K562 (cell line): Measurements from ENCODE around the gene EHBP1. TPM values are rescaled to one million over a fixed set of nuclear protein-coding genes. Genes with fewer than 3 reads are reported as not detected.

Source experiments
- ATAC-seq: fragments of 200-7000 bp; cut with Tn5 transposase; 3 replicates; pipeline ENCODE4 v1.9.1; 2020; ENCODE audit warnings: moderate library complexity
- BruUV-seq: library from RNA; stranded (reverse); fragments of 400-500 nt; replicated peaks from 2 replicates; lab custom pipeline; 2021; lab: Mats Ljungman, UMichigan
- CTCF ChIA-PET: fragments of 300-600 bp; formaldehyde crosslinking; extraction: SDS; loops from one replicate; lab custom pipeline; 2021; ENCODE audit warnings: low intra/inter-chr PET ratio; lab: Yijun Ruan, JAX
- POLR2A ChIA-PET: fragments of 300-600, 350-650 bp; sonication (Branson Sonifier 250); formaldehyde crosslinking; extraction: SDS; loops from one replicate; lab custom pipeline; 2021; ENCODE audit warnings: antibody characterized with exemption, inconsistent platforms; lab: Yijun Ruan, JAX
- DNase-seq, 4 experiments: peaks; one replicate each; pipeline versions ENCODE4 v3.0.0 to v3.0.0-alpha.2; 2011 to 2018; ENCODE audit warnings: low spot score in 3 of 4, mixed read lengths in 3 of 4; ENCODE audit errors: extremely low read depth in 1 of 4
- FAIRE-seq: peaks from 2 replicates; lab custom pipeline; 2011; peaks lifted over from hg19 to GRCh38; lab: Jason Lieb, UNC
- H2AFZ ChIP-seq: 2 replicates; pipeline ENCODE4 v1.6.0; 2011; ENCODE audit warnings: low read depth, low read length, control low read depth, inconsistent platforms
- H3K27ac ChIP-seq: fragments of 200-600 bp; 3 replicates; pipeline ENCODE4 v1.8.0; 2011; ENCODE audit warnings: low read depth, mild to moderate bottlenecking, control low read depth, inconsistent platforms, low read length, moderate library complexity, mixed read lengths; ENCODE audit errors: extremely low read depth
- H3K27me3 ChIP-seq, 2 experiments: fragments of 300-600 bp in 1 of 2; 2 replicates in 1 of 2; 3 replicates in 1 of 2; pipeline versions ENCODE4 v1.6.0 to v1.8.0; 2011; ENCODE audit warnings: inconsistent platforms in 2 of 2, low read length in 2 of 2, mild to moderate bottlenecking in 1 of 2, mixed read lengths in 1 of 2, moderate library complexity in 1 of 2; ENCODE audit not compliant: control insufficient read depth in 2 of 2, insufficient read depth in 2 of 2
- H3K36me3 ChIP-seq: fragments of 300-600 bp; 3 replicates; pipeline ENCODE4 v1.8.0; 2011; ENCODE audit warnings: mild to moderate bottlenecking, low read length, inconsistent platforms; ENCODE audit not compliant: control insufficient read depth, insufficient read depth
- H3K4me1 ChIP-seq, 2 experiments: fragments of 200-600 bp in 1 of 2; replicated peaks in 1 of 2; 2 replicates in 1 of 2; 3 replicates in 1 of 2; pipeline versions ENCODE4 v1.5.1 to v1.8.0; 2011; ENCODE audit warnings: inconsistent platforms in 2 of 2, low read length in 2 of 2, mild to moderate bottlenecking in 1 of 2, mixed read lengths in 1 of 2, moderate library complexity in 1 of 2; ENCODE audit not compliant: control insufficient read depth in 2 of 2, insufficient read depth in 2 of 2
- H3K4me2 ChIP-seq: 2 replicates; pipeline ENCODE4 v1.6.1; 2011; ENCODE audit warnings: low read length, control low read depth, inconsistent platforms, mixed read lengths; ENCODE audit not compliant: insufficient read depth
- H3K4me3 ChIP-seq: fragments of 200-600 bp; sonication (generic), shearing (Covaris generic); 2 replicates; pipeline ENCODE4 v1.5.1; 2016; ENCODE audit warnings: control low read depth, inconsistent platforms
- H3K79me2 ChIP-seq: fragments of 200-600 bp; 3 replicates; pipeline ENCODE4 v1.8.0; 2011; ENCODE audit warnings: low read length, inconsistent platforms; ENCODE audit not compliant: control insufficient read depth, insufficient read depth
- H3K9ac ChIP-seq, 2 experiments: 2 replicates each; pipeline versions ENCODE4 v1.6.0 to v1.6.1; 2011; ENCODE audit warnings: low read depth in 2 of 2, low read length in 2 of 2, control low read depth in 1 of 2, inconsistent platforms in 1 of 2, mild to moderate bottlenecking in 1 of 2, mixed read lengths in 1 of 2; ENCODE audit not compliant: insufficient read depth in 1 of 2
- H3K9me1 ChIP-seq: one replicate; pipeline ENCODE4 v1.6.0; 2011; ENCODE audit warnings: inconsistent platforms, mild to moderate bottlenecking, low read length, moderate library complexity; ENCODE audit not compliant: control insufficient read depth, insufficient read depth
- H3K9me3 ChIP-seq: replicated peaks from 2 replicates; pipeline ENCODE4 v1.5.1; 2011; ENCODE audit warnings: low read depth, low read length, inconsistent platforms; ENCODE audit not compliant: control insufficient read depth, insufficient read depth
- H4K20me1 ChIP-seq: replicated peaks from 2 replicates; pipeline ENCODE4 v1.6.1; 2011; ENCODE audit warnings: low read length, inconsistent platforms, mixed read lengths; ENCODE audit not compliant: control insufficient read depth, insufficient read depth
- C11orf30 ChIP-seq: fragments of 450-650 bp; IDR thresholded peaks from 2 replicates; pipeline ENCODE4 v1.6.1; 2016; ENCODE audit warnings: low read depth, mild to moderate bottlenecking
- CBFA2T2 ChIP-seq: fragments of 450-650 bp; conservative IDR thresholded peaks from 2 replicates; pipeline ENCODE4 v1.6.1; 2017; ENCODE audit warnings: mild to moderate bottlenecking
- GTF2B ChIP-seq: IDR thresholded peaks from 2 replicates; pipeline ENCODE4 v1.6.1; 2011; ENCODE audit not compliant: insufficient read length; ENCODE audit errors: extremely low read depth
- HOMEZ ChIP-seq: fragments of 250-450 bp; sonication (Bioruptor Pico); IDR thresholded peaks from 2 replicates; pipeline ENCODE4 v1.4.0; 2020; ENCODE audit warnings: mild to moderate bottlenecking, moderate library complexity
- SRSF3 ChIP-seq: fragments of 200-400 bp; formaldehyde crosslinking; IDR thresholded peaks from 2 replicates; pipeline ENCODE4 v1.6.1; 2016; ENCODE audit warnings: mild to moderate bottlenecking, low read length, moderate library complexity; ENCODE audit not compliant: insufficient read depth
- ZBTB5 ChIP-seq: fragments of 450-650 bp; IDR thresholded peaks from 2 replicates; pipeline ENCODE4 v1.6.1; 2017; ENCODE audit warnings: antibody characterized with exemption
- ZNF197 ChIP-seq: fragments of 200-800 bp; sonication (Bioruptor generic); IDR thresholded peaks from 2 replicates; pipeline ENCODE4 v1.6.1; 2016; ENCODE audit warnings: low read depth, missing genetic modification characterization, missing compliant biosample characterization
- ZNF316 ChIP-seq: fragments of 450-650 bp; IDR thresholded peaks from 2 replicates; pipeline ENCODE4 v1.6.1; 2016
- WGBS: fragments of 100-300 bp; shearing (Covaris generic); methylation state at CpG from one replicate; pipeline ENCODE4 v1.1.6; 2016; ENCODE audit warnings: low coverage, mixed read lengths; ENCODE audit not compliant: insufficient coverage; ENCODE audit errors: missing lambda C conversion rate; 5-methylcytosine and 5-hydroxymethylcytosine counted together
- in situ Hi-C: fragments of 300-500 bp; cut with MboI; formaldehyde crosslinking; loops from 4 replicates; pipeline ENCODE4 v1.15.0; 2018; ENCODE audit warnings: inconsistent platforms, mixed read lengths
- intact Hi-C: fragments of 100-400 bp; cut with micrococcal nuclease; formaldehyde crosslinking; loops from 2 replicates; pipeline ENCODE4 v1.14.2; 2022
- polyA plus RNA-seq, 8 experiments: library from polyadenylated mRNA; depleted of rRNA in 4 of 8; stranded (reverse) in 5 of 8; unstranded in 3 of 8; fragments of >200 nt; fragmentation: Nextera tagmentation in 2 of 8; fragmentation: Illumina TruSeq in 1 of 8; extraction: Ambion mirVana in 2 of 8; extraction: Trizol in 1 of 8; gene quantifications; 2 replicates each; pipeline versions ENCODE4 v1.2.1 to v1.2.3, GENCODE V29; 2011 to 2014; ENCODE audit warnings: inconsistent platforms in 1 of 8, missing spikeins in 1 of 8
- total RNA-seq, 7 experiments: library from RNA; depleted of rRNA in 6 of 7; stranded (reverse); fragments of >200 nt in 6 of 7; fragmentation: Illumina TruSeq in 2 of 7; extraction: Trizol in 2 of 7; gene quantifications; 2 replicates each; pipeline versions ENCODE4 v1.2.1 to v1.2.3, GENCODE V29; 2011 to 2021; ENCODE audit warnings: low replicate concordance in 1 of 7

Gene EHBP1
- total and polyA plus RNA-seq, 9 of the 15 experiments (the other 6 are each of a cell fraction or from before 2014, with no cell fraction given) = 8.9 to 26.6 (median 19.3) TPM

- DNase-seq (no peak), FAIRE-seq (no peak), ATAC-seq (no peak)
- H3K9me3 ChIP-seq = no peaks in the 10 kb centered on the region
- no peak for TF ChIP-seq CBFA2T2
- TF ChIP-seq HOMEZ (CRISPR knock-in tag) = no peak
- TF ChIP-seq SRSF3 = no peak
- no peak for TF ChIP-seq ZBTB5
- TF ChIP-seq ZNF197 = no peak
- TF ChIP-seq GTF2B = no peak
- peak; percentile 39; the same call in 1 of the 2 replicates for TF ChIP-seq ZNF316
- peak; percentile 23; the same call in 1 of the 2 replicates for TF ChIP-seq C11orf30
- BruUV-seq = no TSS peak
- ChIA-PET POLR2A (no interaction called here), CTCF (no interaction called here)
- in situ Hi-C loops (no loop called here), intact Hi-C loops (no loop called here)
- H3K9ac ChIP-seq = no peak overlapping the region
- H3K4me3 ChIP-seq = no peak overlapping the region
- H3K9me1 ChIP-seq = no peaks in the 10 kb centered on the region
- no peaks in the 10 kb centered on the region for H3K79me2 ChIP-seq
- H3K4me1 ChIP-seq = no peaks in the 10 kb centered on the region
- H3K27me3 ChIP-seq = no peaks in the 10 kb centered on the region
- no peak overlapping the region for H2AFZ ChIP-seq
- 0% methylated on average over 1 of the region's 1 CpG for WGBS
- no peaks in the 10 kb centered on the region for H4K20me1 ChIP-seq
- no peak overlapping the region for H3K27ac ChIP-seq
- H3K4me2 ChIP-seq = no peak overlapping the region
- H3K36me3 ChIP-seq = no peaks in the 10 kb centered on the region
Measured at GRCh38 chr2:63092857-63093256, 387.3 kb downstream of the EHBP1 start.
